ENCODE measurements around the gene NOL9.

NOL9 gene

DNA sequence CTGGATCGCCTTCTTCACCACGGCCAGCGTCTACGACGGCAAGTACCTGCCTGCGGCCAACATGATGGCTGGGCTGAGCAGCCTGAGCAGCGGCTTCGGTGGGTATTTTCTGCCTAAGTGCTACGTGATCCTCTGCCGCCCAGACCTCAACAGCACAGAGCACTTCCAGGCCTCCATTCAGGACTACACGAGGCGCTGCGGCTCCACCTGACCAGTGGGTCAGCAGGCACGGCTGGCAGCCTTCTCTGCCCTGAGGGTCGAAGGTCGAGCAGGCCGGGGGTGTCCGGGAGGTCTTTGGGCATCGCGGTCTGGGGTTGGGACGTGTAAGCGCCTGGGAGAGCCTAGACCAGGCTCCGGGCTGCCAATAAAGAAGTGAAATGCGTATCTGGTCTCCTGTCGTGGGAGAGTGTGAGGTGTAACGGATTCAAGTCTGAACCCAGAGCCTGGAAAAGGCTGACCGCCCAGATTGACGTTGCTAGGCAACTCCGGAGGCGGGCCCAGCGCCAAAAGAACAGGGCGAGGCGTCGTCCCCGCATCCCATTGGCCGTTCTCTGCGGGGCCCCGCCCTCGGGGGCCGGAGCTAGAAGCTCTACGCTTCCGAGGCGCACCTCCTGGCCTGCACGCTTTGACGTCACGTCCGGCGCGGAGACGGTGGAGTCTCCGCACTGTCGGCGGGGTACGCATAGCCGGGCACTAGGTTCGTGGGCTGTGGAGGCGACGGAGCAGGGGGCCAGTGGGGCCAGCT is 25.2 kb upstream of the NOL9 start, which contains the start of gene ZBTB48:
Gene ZBTB48 (plus strand): TSS at position 621 of the 745 bp plus-strand sequence. CDS start 616 bp downstream, outside the sequence.
- Histone ChIP-seq H3K27me3 (ENCODE audit: insufficient read depth, poor library complexity, severe bottlenecking) (no peaks in the 10 kb centered on the region), H3K27ac (replicated peaks) (peak within 1 kb of the TSS; percentile 89), H3K4me3 (replicated peaks; ENCODE audit: insufficient read depth, low read length) (peak within 1 kb of the TSS; percentile 87)
- TF ChIP-seq, protein P1, sequence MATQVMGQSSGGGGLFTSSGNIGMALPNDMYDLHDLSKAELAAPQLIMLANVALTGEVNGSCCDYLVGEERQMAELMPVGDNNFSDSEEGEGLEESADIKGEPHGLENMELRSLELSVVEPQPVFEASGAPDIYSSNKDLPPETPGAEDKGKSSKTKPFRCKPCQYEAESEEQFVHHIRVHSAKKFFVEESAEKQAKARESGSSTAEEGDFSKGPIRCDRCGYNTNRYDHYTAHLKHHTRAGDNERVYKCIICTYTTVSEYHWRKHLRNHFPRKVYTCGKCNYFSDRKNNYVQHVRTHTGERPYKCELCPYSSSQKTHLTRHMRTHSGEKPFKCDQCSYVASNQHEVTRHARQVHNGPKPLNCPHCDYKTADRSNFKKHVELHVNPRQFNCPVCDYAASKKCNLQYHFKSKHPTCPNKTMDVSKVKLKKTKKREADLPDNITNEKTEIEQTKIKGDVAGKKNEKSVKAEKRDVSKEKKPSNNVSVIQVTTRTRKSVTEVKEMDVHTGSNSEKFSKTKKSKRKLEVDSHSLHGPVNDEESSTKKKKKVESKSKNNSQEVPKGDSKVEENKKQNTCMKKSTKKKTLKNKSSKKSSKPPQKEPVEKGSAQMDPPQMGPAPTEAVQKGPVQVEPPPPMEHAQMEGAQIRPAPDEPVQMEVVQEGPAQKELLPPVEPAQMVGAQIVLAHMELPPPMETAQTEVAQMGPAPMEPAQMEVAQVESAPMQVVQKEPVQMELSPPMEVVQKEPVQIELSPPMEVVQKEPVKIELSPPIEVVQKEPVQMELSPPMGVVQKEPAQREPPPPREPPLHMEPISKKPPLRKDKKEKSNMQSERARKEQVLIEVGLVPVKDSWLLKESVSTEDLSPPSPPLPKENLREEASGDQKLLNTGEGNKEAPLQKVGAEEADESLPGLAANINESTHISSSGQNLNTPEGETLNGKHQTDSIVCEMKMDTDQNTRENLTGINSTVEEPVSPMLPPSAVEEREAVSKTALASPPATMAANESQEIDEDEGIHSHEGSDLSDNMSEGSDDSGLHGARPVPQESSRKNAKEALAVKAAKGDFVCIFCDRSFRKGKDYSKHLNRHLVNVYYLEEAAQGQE (IDR thresholded peaks at IDR 0.05; ENCODE audit: insufficient replicate concordance, low read depth): no peak
- TF ChIP-seq POLR2AphosphoS5 (IDR thresholded peaks at IDR 0.05; ENCODE audit: low read depth): peak; percentile 95
- TF ChIP-seq SPI1 (IDR thresholded peaks at IDR 0.05; ENCODE audit: borderline replicate concordance, low read depth): no peak
- TF ChIP-seq GABPA (IDR thresholded peaks at IDR 0.05; ENCODE audit: low read depth): peak; percentile 74
- TF ChIP-seq, protein P2, sequence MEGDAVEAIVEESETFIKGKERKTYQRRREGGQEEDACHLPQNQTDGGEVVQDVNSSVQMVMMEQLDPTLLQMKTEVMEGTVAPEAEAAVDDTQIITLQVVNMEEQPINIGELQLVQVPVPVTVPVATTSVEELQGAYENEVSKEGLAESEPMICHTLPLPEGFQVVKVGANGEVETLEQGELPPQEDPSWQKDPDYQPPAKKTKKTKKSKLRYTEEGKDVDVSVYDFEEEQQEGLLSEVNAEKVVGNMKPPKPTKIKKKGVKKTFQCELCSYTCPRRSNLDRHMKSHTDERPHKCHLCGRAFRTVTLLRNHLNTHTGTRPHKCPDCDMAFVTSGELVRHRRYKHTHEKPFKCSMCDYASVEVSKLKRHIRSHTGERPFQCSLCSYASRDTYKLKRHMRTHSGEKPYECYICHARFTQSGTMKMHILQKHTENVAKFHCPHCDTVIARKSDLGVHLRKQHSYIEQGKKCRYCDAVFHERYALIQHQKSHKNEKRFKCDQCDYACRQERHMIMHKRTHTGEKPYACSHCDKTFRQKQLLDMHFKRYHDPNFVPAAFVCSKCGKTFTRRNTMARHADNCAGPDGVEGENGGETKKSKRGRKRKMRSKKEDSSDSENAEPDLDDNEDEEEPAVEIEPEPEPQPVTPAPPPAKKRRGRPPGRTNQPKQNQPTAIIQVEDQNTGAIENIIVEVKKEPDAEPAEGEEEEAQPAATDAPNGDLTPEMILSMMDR (IDR thresholded peaks at IDR 0.05; ENCODE audit: insufficient read depth, low read length): no peak
- DNase-seq (ENCODE audit: low read depth in 1 of 2, low spot score in 1 of 2): peak; percentile 93 to 98

DNA sequence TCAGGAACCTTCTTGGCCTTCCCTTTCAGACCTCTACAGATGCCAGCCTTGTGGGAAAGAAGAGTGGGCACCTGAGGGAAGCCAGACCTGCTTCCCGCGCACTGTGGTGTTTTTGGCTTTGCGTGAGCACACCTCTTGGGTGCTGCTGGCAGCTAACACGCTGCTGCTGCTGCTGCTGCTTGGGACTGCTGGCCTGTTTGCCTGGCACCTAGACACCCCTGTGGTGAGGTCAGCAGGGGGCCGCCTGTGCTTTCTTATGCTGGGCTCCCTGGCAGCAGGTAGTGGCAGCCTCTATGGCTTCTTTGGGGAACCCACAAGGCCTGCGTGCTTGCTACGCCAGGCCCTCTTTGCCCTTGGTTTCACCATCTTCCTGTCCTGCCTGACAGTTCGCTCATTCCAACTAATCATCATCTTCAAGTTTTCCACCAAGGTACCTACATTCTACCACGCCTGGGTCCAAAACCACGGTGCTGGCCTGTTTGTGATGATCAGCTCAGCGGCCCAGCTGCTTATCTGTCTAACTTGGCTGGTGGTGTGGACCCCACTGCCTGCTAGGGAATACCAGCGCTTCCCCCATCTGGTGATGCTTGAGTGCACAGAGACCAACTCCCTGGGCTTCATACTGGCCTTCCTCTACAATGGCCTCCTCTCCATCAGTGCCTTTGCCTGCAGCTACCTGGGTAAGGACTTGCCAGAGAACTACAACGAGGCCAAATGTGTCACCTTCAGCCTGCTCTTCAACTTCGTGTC is 24.5 kb upstream of the NOL9 start:
- H3K27ac ChIP-seq (replicated peaks): no peak overlapping the region

More for the DNA sequence above, 24.5 kb upstream of the NOL9 start:
- no peak overlapping the region for H3K4me3 ChIP-seq (replicated peaks; ENCODE audit: insufficient read depth, low read length)
- no peaks in the 10 kb centered on the region for H3K27me3 ChIP-seq (ENCODE audit: insufficient read depth, poor library complexity, severe bottlenecking)
- TF ChIP-seq, protein P1 (IDR thresholded peaks at IDR 0.05; ENCODE audit: insufficient replicate concordance, low read depth): no peak
- TF ChIP-seq GABPA (IDR thresholded peaks at IDR 0.05; ENCODE audit: low read depth): no peak
- TF ChIP-seq, protein P2 (IDR thresholded peaks at IDR 0.05; ENCODE audit: insufficient read depth, low read length): no peak
- TF ChIP-seq POLR2AphosphoS5 (IDR thresholded peaks at IDR 0.05; ENCODE audit: low read depth): no peak
- no peak for TF ChIP-seq SPI1 (IDR thresholded peaks at IDR 0.05; ENCODE audit: borderline replicate concordance, low read depth)
- no peak for DNase-seq (ENCODE audit: low read depth in 1 of 2, low spot score in 1 of 2)
